Type B pancreatic cell (in vitro differentiated cells): ENCODE measurements around the gene SOS1. TPM values are rescaled to one million over a fixed set of nuclear protein-coding genes. Genes with fewer than 3 reads are reported as not detected.

ENCODE experiments used
- DNase-seq: peaks from one replicate; pipeline ENCODE4 v3.0.0; 2021; ENCODE audit warnings: mixed read lengths; ENCODE audit not compliant: unreplicated experiment; ENCODE audit errors: extremely low spot score
- H3K27ac Mint-ChIP-seq: 2 replicates; pipeline ENCODE4 v1.8.0; 2021; ENCODE audit warnings: mild to moderate bottlenecking, mixed read lengths
- H3K27me3 Mint-ChIP-seq: 2 replicates; pipeline ENCODE4 v1.8.0; 2021; ENCODE audit warnings: mixed read lengths
- H3K36me3 Mint-ChIP-seq: 2 replicates; pipeline ENCODE4 v1.8.0; 2021; ENCODE audit warnings: mixed read lengths
- H3K4me1 Mint-ChIP-seq: one replicate; pipeline ENCODE4 v1.8.0; 2021; ENCODE audit warnings: mixed read lengths; ENCODE audit not compliant: unreplicated experiment
- H3K4me3 Mint-ChIP-seq: 2 replicates; pipeline ENCODE4 v1.8.0; 2021; ENCODE audit warnings: mild to moderate bottlenecking, mixed read lengths
- H3K9me3 Mint-ChIP-seq: 2 replicates; pipeline ENCODE4 v1.8.0; 2021; ENCODE audit warnings: mixed read lengths
- CTCF ChIP-seq: fragments of 200-600 bp; sonication (generic); conservative IDR thresholded peaks from 2 replicates; pipeline ENCODE4 v1.5.0; 2021; ENCODE audit warnings: antibody characterized with exemption, mild to moderate bottlenecking
- total RNA-seq: library from RNA; stranded (reverse); gene quantifications from 2 replicates; pipeline ENCODE4 v1.2.1, GENCODE V29; 2021; ENCODE audit warnings: low replicate concordance

Gene SOS1
- total RNA-seq, 1 donor from 2014 or later: 54.2 TPM

- no peak for TF ChIP-seq CTCF
- Mint-ChIP-seq H3K4me1 (peaks cover 9% of the 10 kb centered on the region), H3K36me3 (no peaks in the 10 kb centered on the region), H3K9me3 (no peaks in the 10 kb centered on the region), H3K27ac (no peak overlapping the region), H3K4me3 (no peak overlapping the region), H3K27me3 (no peaks in the 10 kb centered on the region)
- no peak for DNase-seq
Observed at GRCh38 chr2:39128919-39129391, 8.1 kb upstream of the SOS1 start.

- peak overlapping the region; percentile 64 for H3K27ac Mint-ChIP-seq
- H3K4me3 Mint-ChIP-seq: no peak overlapping the region
- H3K4me1 Mint-ChIP-seq: peaks cover 16% of the 10 kb centered on the region
Observed at GRCh38 chr2:39127973-39128372, 7.1 kb upstream of the SOS1 start.

DNA sequence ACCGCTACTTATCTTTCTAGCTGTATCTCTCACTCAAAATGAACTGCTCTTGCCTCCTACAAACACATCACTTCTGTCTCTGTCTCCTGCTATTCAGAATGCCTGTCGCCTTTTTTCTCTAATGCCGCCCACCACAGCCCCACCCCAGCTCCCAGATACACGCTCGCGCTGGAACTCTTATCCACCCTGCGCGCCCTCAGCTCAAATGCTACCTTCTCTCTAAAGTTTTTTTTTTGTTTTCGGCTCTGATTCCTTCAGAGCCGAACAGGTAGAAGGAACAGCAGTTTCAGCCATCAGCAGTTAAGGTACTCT is 3.9 kb upstream of the SOS1 start:
- Mint-ChIP-seq H3K9me3 (no peaks in the 10 kb centered on the region), H3K4me3 (peak overlapping the region; percentile 92), H3K27ac (peak overlapping the region; percentile 96), H3K27me3 (no peaks in the 10 kb centered on the region), H3K36me3 (no peaks in the 10 kb centered on the region), H3K4me1 (peaks cover 21% of the 10 kb centered on the region)
- TF ChIP-seq CTCF: peak; percentile 22
- no peak for DNase-seq

More at GRCh38 chr2:39127973-39128372, 7.1 kb upstream of the SOS1 start:
- no peaks in the 10 kb centered on the region for H3K27me3 Mint-ChIP-seq
- no peaks in the 10 kb centered on the region for H3K9me3 Mint-ChIP-seq
- no peak for TF ChIP-seq CTCF
- no peak for DNase-seq
- no peaks in the 10 kb centered on the region for H3K36me3 Mint-ChIP-seq

DNA sequence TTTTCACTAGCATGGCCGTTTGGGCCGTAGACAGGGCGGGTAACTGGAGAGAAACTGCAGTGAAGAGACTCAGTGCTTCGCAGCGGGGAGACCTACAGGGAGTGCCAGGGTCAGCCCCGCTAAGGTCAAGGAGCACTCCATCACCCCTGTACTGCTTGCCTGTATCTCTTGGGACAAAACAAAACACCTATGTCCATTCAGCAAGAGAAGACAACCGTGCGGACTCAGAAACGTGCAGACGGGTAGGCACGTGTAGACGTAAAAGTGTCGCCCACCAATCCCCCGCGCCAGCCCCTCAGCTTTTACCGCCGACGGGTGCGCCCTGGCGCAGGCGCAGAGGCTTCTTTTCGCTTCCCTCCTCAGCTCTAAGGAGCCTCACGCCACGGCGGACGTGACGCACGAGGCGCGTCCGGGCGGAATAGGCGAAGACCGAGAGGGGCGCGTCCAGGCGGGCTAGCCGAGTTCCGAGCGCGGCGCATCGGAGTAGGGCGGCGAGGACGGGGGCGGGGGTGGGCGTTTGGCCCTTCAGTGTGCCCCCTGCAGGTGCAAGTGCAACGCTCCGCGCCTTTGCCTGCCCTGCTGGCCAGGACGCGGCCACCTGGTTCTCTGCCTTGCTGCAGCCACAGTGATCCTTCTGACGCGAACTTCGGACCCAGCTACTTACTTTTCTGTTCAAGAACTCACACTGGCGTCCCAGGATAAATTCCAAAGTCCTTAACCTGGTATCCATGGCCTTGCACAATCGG is 3.3 kb upstream of the SOS1 start:
- no peaks in the 10 kb centered on the region for H3K9me3 Mint-ChIP-seq
- peak; percentile 97 for DNase-seq
- peaks cover 21% of the 10 kb centered on the region for H3K4me1 Mint-ChIP-seq
- H3K27ac Mint-ChIP-seq: peak overlapping the region; percentile 96
- H3K4me3 Mint-ChIP-seq: peak overlapping the region; percentile 92
- no peaks in the 10 kb centered on the region for H3K36me3 Mint-ChIP-seq
- TF ChIP-seq CTCF: peak; percentile 78
- no peaks in the 10 kb centered on the region for H3K27me3 Mint-ChIP-seq

DNA sequence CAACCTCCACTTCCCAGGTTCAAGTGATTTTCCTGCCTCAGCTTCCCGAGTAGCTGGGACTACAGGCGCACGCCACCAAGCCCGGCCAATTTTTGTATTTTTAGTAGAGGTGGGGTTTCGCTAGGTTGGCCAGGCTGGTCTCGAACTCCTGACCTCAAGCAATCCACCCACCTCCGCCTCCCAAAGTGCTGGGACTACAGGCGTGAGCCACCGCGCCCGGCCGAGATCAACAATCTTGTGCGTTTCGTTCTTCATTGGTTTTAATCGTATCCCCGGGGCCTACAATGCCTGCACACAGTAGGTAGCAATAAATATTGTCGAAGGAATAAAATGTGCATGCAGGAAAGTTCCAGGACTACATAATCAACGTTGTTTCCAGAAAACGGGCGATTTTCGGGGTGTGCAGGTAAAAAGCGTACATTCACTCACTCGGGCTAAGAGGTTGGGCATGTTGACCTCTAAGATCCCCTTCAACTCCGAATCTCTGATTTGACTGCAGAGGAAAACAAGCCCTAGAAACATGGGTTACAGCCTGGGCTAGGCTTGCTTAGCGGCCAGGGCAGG is 2.7 kb upstream of the SOS1 start:
- Mint-ChIP-seq H3K4me3 (peak overlapping the region; percentile 92), H3K27ac (peak overlapping the region; percentile 96)
- TF ChIP-seq CTCF: no peak

More for the DNA sequence above, 2.7 kb upstream of the SOS1 start:
- Mint-ChIP-seq H3K4me1 (peaks cover 26% of the 10 kb centered on the region), H3K9me3 (no peaks in the 10 kb centered on the region), H3K36me3 (no peaks in the 10 kb centered on the region), H3K27me3 (no peaks in the 10 kb centered on the region)
- DNase-seq: no peak
